BE2C (cell line): ENCODE data around the gene SYNE3.

Experiments used
- DNase-seq: peaks from one replicate; pipeline ENCODE4 v3.0.0-alpha.2; 2020
- H3K27me3 ChIP-seq: fragments of 250-450 bp; sonication (Bioruptor Pico); 2 replicates; pipeline ENCODE4 v1.5.1; 2020; ENCODE audit warnings: mild to moderate bottlenecking
- H3K36me3 ChIP-seq: fragments of 250-450 bp; sonication (Bioruptor Pico); 2 replicates; pipeline ENCODE4 v1.5.1; 2020; ENCODE audit warnings: mild to moderate bottlenecking
- H3K4me1 ChIP-seq: fragments of 250-450 bp; sonication (Bioruptor Pico); 2 replicates; pipeline ENCODE4 v1.5.1; 2020
- H3K4me3 ChIP-seq: 2 replicates; pipeline ENCODE4 v1.5.1; 2011; ENCODE audit warnings: low read depth, low read length
- H3K9me3 ChIP-seq: fragments of 250-450 bp; sonication (Bioruptor Pico); 2 replicates; pipeline ENCODE4 v1.5.1; 2020
- CTCF ChIP-seq: IDR thresholded peaks from 2 replicates; pipeline ENCODE4 v1.5.1; 2012; ENCODE audit warnings: mild to moderate bottlenecking, low read depth, low read length

SYNE3 gene

GRCh38 chr14:95536671-95537070 lies 20.2 kb upstream of the SYNE3 start:
- TF ChIP-seq CTCF = no peak
- Histone ChIP-seq H3K4me3 (peak overlapping the region; percentile 98), H3K4me1 (peaks cover 5% of the 10 kb centered on the region), H3K9me3 (no peaks in the 10 kb centered on the region), H3K27me3 (no peaks in the 10 kb centered on the region), H3K36me3 (peaks cover 4% of the 10 kb centered on the region; the same call in 1 of the 2 replicates)
- no peak for DNase-seq

GRCh38 chr14:95536036-95536593 lies 19.7 kb upstream of the SYNE3 start:
- Histone ChIP-seq H3K9me3 (no peaks in the 10 kb centered on the region), H3K4me3 (peak overlapping the region; percentile 98), H3K27me3 (no peaks in the 10 kb centered on the region), H3K4me1 (peaks cover 5% of the 10 kb centered on the region), H3K36me3 (peaks cover 8% of the 10 kb centered on the region; the same call in 1 of the 2 replicates)
- TF ChIP-seq CTCF = no peak
- DNase-seq = no peak

- no peaks in the 10 kb centered on the region for H3K9me3 ChIP-seq
- no peak for DNase-seq
- peaks cover 5% of the 10 kb centered on the region for H3K4me1 ChIP-seq
- H3K4me3 ChIP-seq = peak overlapping the region; percentile 98
- H3K36me3 ChIP-seq = peaks cover 12% of the 10 kb centered on the region; the same call in 1 of the 2 replicates
- no peak for TF ChIP-seq CTCF
- H3K27me3 ChIP-seq = no peaks in the 10 kb centered on the region
Measured at GRCh38 chr14:95535226-95536021, 19.0 kb upstream of the SYNE3 start.

- no peak for TF ChIP-seq CTCF
- Histone ChIP-seq H3K4me1 (peaks cover 5% of the 10 kb centered on the region), H3K36me3 (peaks cover 12% of the 10 kb centered on the region; the same call in 1 of the 2 replicates), H3K27me3 (no peaks in the 10 kb centered on the region), H3K9me3 (no peaks in the 10 kb centered on the region), H3K4me3 (peak within 1 kb of the TSS; percentile 98)
- peak; percentile 98 for DNase-seq
Measured at GRCh38 chr14:95534299-95535225, 18.1 kb upstream of the SYNE3 start, which contains the start of gene GLRX5. Gene GLRX5 (plus strand): TSS chr14:95535050. CDS start chr14:95535090, 40 bp downstream.

DNA sequence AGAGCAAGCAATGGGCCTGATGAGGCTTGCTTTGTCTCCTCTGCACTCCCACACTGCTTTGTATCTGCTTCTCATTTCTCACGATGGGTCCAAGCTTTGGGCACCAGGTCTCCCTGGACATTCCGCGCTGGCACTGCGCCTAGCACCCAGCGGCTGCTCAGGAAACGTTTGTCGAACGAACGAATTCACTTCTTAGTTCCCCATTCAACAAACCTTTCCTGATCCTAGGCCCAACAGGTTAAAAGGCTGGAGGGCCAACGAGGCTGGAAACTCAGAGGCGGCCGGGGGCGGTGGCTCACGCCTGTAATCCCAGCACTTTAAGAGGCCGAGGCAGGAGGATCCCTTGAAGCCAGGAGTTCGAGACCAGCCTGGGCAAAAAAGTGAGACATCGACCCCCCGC lies 17.4 kb upstream of the SYNE3 start:
- no peak for DNase-seq
- H3K4me1 ChIP-seq = peaks cover 5% of the 10 kb centered on the region

More for the DNA sequence above, 17.4 kb upstream of the SYNE3 start:
- no peak for TF ChIP-seq CTCF
- peak overlapping the region; percentile 98 for H3K4me3 ChIP-seq
- H3K27me3 ChIP-seq = no peaks in the 10 kb centered on the region
- H3K36me3 ChIP-seq = peaks cover 12% of the 10 kb centered on the region; the same call in 1 of the 2 replicates
- no peaks in the 10 kb centered on the region for H3K9me3 ChIP-seq
